Activated T-helper 1 cell treated with anti-CD3 and anti-CD28 coated beads, Interleukin-12 subunit alpha, Interleukin-12 subunit beta, Interleukin-2, Interleukin-4 antibody, amounts not matched to agents 30 ng/mL and 10 ng/mL and 1 ng/mL, durations not matched to agents 14 hours and 24 hours and 36 hours (primary cell): ENCODE measurements around the gene CNTNAP5. TPM values are rescaled to one million over a fixed set of nuclear protein-coding genes. Genes with fewer than 3 reads are reported as not detected.

ENCODE experiments used
- DNase-seq: peaks from one replicate; pipeline ENCODE4 v3.0.0; 2021; ENCODE audit warnings: low spot score
- H3K27ac Mint-ChIP-seq: one replicate; pipeline ENCODE4 v1.8.0; 2021; ENCODE audit warnings: mild to moderate bottlenecking, mixed read lengths
- H3K27me3 Mint-ChIP-seq: one replicate; pipeline ENCODE4 v1.8.0; 2022; ENCODE audit warnings: mild to moderate bottlenecking, moderate library complexity, mixed read lengths; ENCODE audit not compliant: insufficient read depth
- H3K36me3 Mint-ChIP-seq: one replicate; pipeline ENCODE4 v1.8.0; 2021; ENCODE audit warnings: low read depth, mixed read lengths
- H3K4me1 Mint-ChIP-seq: one replicate; pipeline ENCODE4 v1.8.0; 2021; ENCODE audit warnings: low read depth, mixed read lengths
- H3K4me3 Mint-ChIP-seq: one replicate; pipeline ENCODE4 v1.8.0; 2021; ENCODE audit warnings: mild to moderate bottlenecking, moderate library complexity, mixed read lengths
- H3K9me3 Mint-ChIP-seq: one replicate; pipeline ENCODE4 v1.8.0; 2021; ENCODE audit warnings: mixed read lengths
- intact Hi-C: fragments of 100-400 bp; cut with micrococcal nuclease; formaldehyde crosslinking; loops from one replicate; pipeline ENCODE4 v1.15.1; 2024
- total RNA-seq: library from RNA; stranded (reverse); gene quantifications from 2 replicates; pipeline ENCODE4 v1.2.3, GENCODE V29; 2022

The CNTNAP5 gene
- total RNA-seq, 1 donor from 2014 or later, result not detected

GRCh38 chr2:124039032-124039431 is 13.9 kb downstream of the CNTNAP5 start:
- no peaks in the 10 kb centered on the region for H3K27me3 Mint-ChIP-seq
- no peaks in the 10 kb centered on the region for H3K36me3 Mint-ChIP-seq
- intact Hi-C loops, result no loop called here
- H3K4me1 Mint-ChIP-seq, result no peaks in the 10 kb centered on the region
- no peaks in the 10 kb centered on the region for H3K9me3 Mint-ChIP-seq
- H3K4me3 Mint-ChIP-seq, result no peak overlapping the region
- H3K27ac Mint-ChIP-seq, result no peak overlapping the region
- no peak for DNase-seq

- Mint-ChIP-seq H3K4me3 (no peak overlapping the region), H3K27me3 (no peaks in the 10 kb centered on the region)
- no peak for DNase-seq
Observed at GRCh38 chr2:124039762-124040291, 14.7 kb downstream of the CNTNAP5 start.

GRCh38 chr2:124045894-124046293 is 20.8 kb downstream of the CNTNAP5 start:
- Mint-ChIP-seq H3K27ac (no peak overlapping the region), H3K4me3 (no peak overlapping the region), H3K9me3 (peaks cover 4% of the 10 kb centered on the region), H3K36me3 (no peaks in the 10 kb centered on the region), H3K4me1 (no peaks in the 10 kb centered on the region), H3K27me3 (no peaks in the 10 kb centered on the region)
- intact Hi-C loops, result no loop called here
- DNase-seq, result no peak

More at GRCh38 chr2:124039762-124040291, 14.7 kb downstream of the CNTNAP5 start:
- intact Hi-C loops, result no loop called here
- no peaks in the 10 kb centered on the region for H3K4me1 Mint-ChIP-seq
- no peaks in the 10 kb centered on the region for H3K9me3 Mint-ChIP-seq
- no peaks in the 10 kb centered on the region for H3K36me3 Mint-ChIP-seq
- no peak overlapping the region for H3K27ac Mint-ChIP-seq

- Mint-ChIP-seq H3K9me3 (peaks cover 4% of the 10 kb centered on the region), H3K36me3 (no peaks in the 10 kb centered on the region), H3K27me3 (no peaks in the 10 kb centered on the region), H3K4me1 (no peaks in the 10 kb centered on the region), H3K27ac (no peak overlapping the region), H3K4me3 (no peak overlapping the region)
- DNase-seq, result no peak
- intact Hi-C loops, result no loop called here
Observed at GRCh38 chr2:124046332-124046731, 21.2 kb downstream of the CNTNAP5 start.

- no peak overlapping the region for H3K4me3 Mint-ChIP-seq
- intact Hi-C loops, result no loop called here
- no peaks in the 10 kb centered on the region for H3K27me3 Mint-ChIP-seq
- H3K4me1 Mint-ChIP-seq, result no peaks in the 10 kb centered on the region
- H3K9me3 Mint-ChIP-seq, result peaks cover 4% of the 10 kb centered on the region
- no peak for DNase-seq
- no peaks in the 10 kb centered on the region for H3K36me3 Mint-ChIP-seq
- no peak overlapping the region for H3K27ac Mint-ChIP-seq
Observed at GRCh38 chr2:124048102-124048501, 23.0 kb downstream of the CNTNAP5 start.

- no peak overlapping the region for H3K27ac Mint-ChIP-seq
- no peak for DNase-seq
- H3K4me1 Mint-ChIP-seq, result no peaks in the 10 kb centered on the region
- H3K9me3 Mint-ChIP-seq, result peaks cover 4% of the 10 kb centered on the region
- intact Hi-C loops, result no loop called here
- H3K27me3 Mint-ChIP-seq, result no peaks in the 10 kb centered on the region
- H3K4me3 Mint-ChIP-seq, result no peak overlapping the region
- no peaks in the 10 kb centered on the region for H3K36me3 Mint-ChIP-seq
Observed at GRCh38 chr2:124048664-124049063, 23.6 kb downstream of the CNTNAP5 start.

GRCh38 chr2:124049136-124049535 is 24.0 kb downstream of the CNTNAP5 start:
- Mint-ChIP-seq H3K36me3 (no peaks in the 10 kb centered on the region), H3K27me3 (no peaks in the 10 kb centered on the region), H3K4me1 (no peaks in the 10 kb centered on the region), H3K27ac (no peak overlapping the region), H3K9me3 (peaks cover 4% of the 10 kb centered on the region), H3K4me3 (no peak overlapping the region)
- no peak for DNase-seq
- intact Hi-C loops, result no loop called here

GRCh38 chr2:124050833-124051497 is 25.9 kb downstream of the CNTNAP5 start:
- intact Hi-C loops, result no loop called here
- Mint-ChIP-seq H3K4me3 (no peak overlapping the region), H3K27ac (no peak overlapping the region), H3K36me3 (no peaks in the 10 kb centered on the region), H3K4me1 (no peaks in the 10 kb centered on the region), H3K9me3 (peaks cover 4% of the 10 kb centered on the region), H3K27me3 (no peaks in the 10 kb centered on the region)
- no peak for DNase-seq

GRCh38 chr2:124053796-124054195 is 28.7 kb downstream of the CNTNAP5 start:
- Mint-ChIP-seq H3K27ac (no peak overlapping the region), H3K27me3 (no peaks in the 10 kb centered on the region), H3K36me3 (no peaks in the 10 kb centered on the region), H3K9me3 (peaks cover 7% of the 10 kb centered on the region), H3K4me3 (no peak overlapping the region), H3K4me1 (no peaks in the 10 kb centered on the region)
- intact Hi-C loops, result no loop called here
- DNase-seq, result no peak

GRCh38 chr2:124063596-124063995 is 38.5 kb downstream of the CNTNAP5 start:
- no peak for DNase-seq
- Mint-ChIP-seq H3K4me3 (no peak overlapping the region), H3K36me3 (no peaks in the 10 kb centered on the region), H3K27ac (no peak overlapping the region), H3K9me3 (peaks cover 6% of the 10 kb centered on the region), H3K27me3 (no peaks in the 10 kb centered on the region), H3K4me1 (no peaks in the 10 kb centered on the region)
- intact Hi-C loops, result no loop called here

GRCh38 chr2:124065636-124066035 is 40.5 kb downstream of the CNTNAP5 start:
- no peak for DNase-seq
- H3K27ac Mint-ChIP-seq, result no peak overlapping the region
- no peak overlapping the region for H3K4me3 Mint-ChIP-seq
- intact Hi-C loops, result no loop called here
- no peaks in the 10 kb centered on the region for H3K27me3 Mint-ChIP-seq
- H3K4me1 Mint-ChIP-seq, result no peaks in the 10 kb centered on the region
- H3K36me3 Mint-ChIP-seq, result no peaks in the 10 kb centered on the region
- H3K9me3 Mint-ChIP-seq, result peaks cover 6% of the 10 kb centered on the region

- no peak for DNase-seq
- Mint-ChIP-seq H3K9me3 (peaks cover 6% of the 10 kb centered on the region), H3K4me1 (no peaks in the 10 kb centered on the region), H3K36me3 (no peaks in the 10 kb centered on the region), H3K27me3 (no peaks in the 10 kb centered on the region), H3K27ac (no peak overlapping the region), H3K4me3 (no peak overlapping the region)
- intact Hi-C loops, result no loop called here
Observed at GRCh38 chr2:124066776-124067175, 41.7 kb downstream of the CNTNAP5 start.

GRCh38 chr2:124079045-124079444 is 54.0 kb downstream of the CNTNAP5 start:
- no peak for DNase-seq
- Mint-ChIP-seq H3K27me3 (no peaks in the 10 kb centered on the region), H3K4me1 (no peaks in the 10 kb centered on the region), H3K4me3 (no peak overlapping the region), H3K36me3 (no peaks in the 10 kb centered on the region), H3K9me3 (no peaks in the 10 kb centered on the region), H3K27ac (no peak overlapping the region)
- intact Hi-C loops, result no loop called here
